ENCODE measurements around the gene PRR33. TPM values are rescaled to one million over a fixed set of nuclear protein-coding genes. Genes with fewer than 3 reads are reported as not detected.

PRR33 gene
- total and polyA plus RNA-seq, 2 donors (not counting 3 experiments of a cell fraction or from before 2014, with no cell fraction given): not detected

- ChIA-PET CTCF (interaction anchor here (0.8 to 1.5 kb wide), 2 partner anchors 27 to 55 kb away, joined by 4 to 5 read pairs; no protein-coding TSS in a partner anchor), POLR2A (no interaction called here)
These were observed 46.1 kb upstream of the PRR33 start for GRCh38 chr11:1937616-1938342.

DNA sequence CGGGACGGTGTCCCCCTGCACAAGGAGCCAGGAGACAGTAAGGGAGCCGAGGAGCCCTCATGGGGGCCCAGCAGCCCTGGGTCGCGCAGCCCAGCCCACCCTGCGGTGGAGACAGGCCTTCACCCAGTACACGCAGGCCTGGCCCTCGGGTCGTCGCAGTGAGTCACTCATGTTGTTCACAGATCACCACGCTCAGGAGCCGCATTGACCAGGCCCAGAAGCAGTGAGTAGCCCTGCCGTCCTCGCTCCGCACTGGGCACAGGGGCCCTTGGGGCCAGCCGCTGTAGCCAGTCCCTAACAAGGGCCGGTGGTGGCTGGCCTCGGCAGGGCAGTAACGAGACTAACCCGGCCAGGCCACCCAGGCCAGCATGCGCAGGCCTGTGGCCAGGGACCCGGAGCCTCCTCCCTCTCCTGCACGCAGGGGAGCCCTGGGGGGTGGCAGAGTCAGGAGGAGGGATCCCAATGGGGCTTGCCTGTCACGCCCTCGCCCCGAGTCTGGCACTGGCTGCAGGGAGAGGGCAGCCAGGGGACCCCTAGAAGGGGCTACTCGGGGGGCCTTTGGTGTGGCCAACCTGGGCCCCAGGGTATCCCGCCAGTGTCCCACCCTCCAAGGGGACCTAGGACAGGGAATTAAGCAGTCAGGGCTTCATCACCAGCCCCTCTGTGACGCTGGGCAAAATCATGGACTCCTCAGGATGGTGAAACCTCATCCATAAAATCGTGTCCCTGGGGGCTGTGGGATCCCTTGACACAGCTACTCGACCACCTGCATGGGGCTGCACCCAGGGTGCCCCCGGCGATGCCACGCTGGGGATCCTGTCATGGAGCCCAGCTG is 45.3 kb upstream of the PRR33 start:
- Histone ChIP-seq H3K9me1 (replicated peaks; ENCODE audit: control insufficient read depth, extremely low read depth, insufficient read depth, low read length) (no peaks in the 10 kb centered on the region), H3K4me1 (ENCODE audit: control insufficient read depth, extremely low read depth, insufficient read depth, low read length) (no peaks in the 10 kb centered on the region), H3K27me3 (ENCODE audit: control insufficient read depth in 2 of 2, insufficient read depth in 2 of 2, low read length in 2 of 2) (no peaks in the 10 kb centered on the region), H3K4me2 (ENCODE audit: insufficient read depth, low read length) (no peak overlapping the region), H3K9ac (replicated peaks; ENCODE audit: extremely low read depth, insufficient read depth, low read length) (no peak overlapping the region), H3K36me3 (ENCODE audit: control insufficient read depth in 2 of 2, extremely low read depth in 1 of 2, insufficient read depth in 2 of 2, low read length in 2 of 2) (no peaks in the 10 kb centered on the region), H3K27ac (ENCODE audit: insufficient read depth, low read depth, low read length) (no peak overlapping the region), H4K20me1 (replicated peaks; ENCODE audit: control insufficient read depth, extremely low read depth, insufficient read depth, low read length) (no peaks in the 10 kb centered on the region), H3K79me2 (ENCODE audit: control insufficient read depth, insufficient read depth, low read length) (no peaks in the 10 kb centered on the region), H2AFZ (ENCODE audit: low read depth, low read length) (no peak overlapping the region), H3K4me3 (replicated peaks in 1 of 3; ENCODE audit: insufficient read depth in 1 of 3, low read depth in 1 of 3, low read length in 3 of 3) (no peak overlapping the region), H3K9me3 (replicated peaks; ENCODE audit: control insufficient read depth, insufficient read depth, low read length) (no peaks in the 10 kb centered on the region)
- intact Hi-C loops (cut with micrococcal nuclease) (loop anchor here (2.0 kb wide), 1 partner anchor 28 kb away; no protein-coding TSS in a partner anchor), dilution Hi-C loops (cut with MboI; ENCODE audit: extremely low pct_ligation_motif_present, low sequenced_read_pairs) (no loop called here)
- DNase-seq (ENCODE audit: low read depth, low spot score): no peak
- POLR2A ChIA-PET: no interaction called here
- TF ChIP-seq EZH2 (IDR thresholded peaks at IDR 0.05; ENCODE audit: borderline replicate concordance, low read depth, low read length, severe bottlenecking) (no peak), MYC (IDR thresholded peaks at IDR 0.05; ENCODE audit: low read depth, low read length) (no peak), FOS (IDR thresholded peaks at IDR 0.05; ENCODE audit: borderline replicate concordance, insufficient read depth, low read length) (no peak), POLR2A (IDR thresholded peaks at IDR 0.05; ENCODE audit: low read depth, low read length) (no peak), POLR2AphosphoS5 (IDR thresholded peaks at IDR 0.05; ENCODE audit: insufficient read depth, low read depth, low read length) (no peak), JUN (IDR thresholded peaks at IDR 0.05; ENCODE audit: borderline replicate concordance, insufficient read depth, insufficient read length, low read depth) (no peak), CTCF (IDR thresholded peaks at IDR 0.05; ENCODE audit: extremely low read depth in 1 of 2, insufficient read depth in 1 of 2, low read depth in 1 of 2, low read length in 2 of 2) (no peak), GATA2 (IDR thresholded peaks at IDR 0.05; ENCODE audit: insufficient read depth, insufficient read length, low read depth, low read length) (no peak)
- TF ChIP-seq, protein P1, sequence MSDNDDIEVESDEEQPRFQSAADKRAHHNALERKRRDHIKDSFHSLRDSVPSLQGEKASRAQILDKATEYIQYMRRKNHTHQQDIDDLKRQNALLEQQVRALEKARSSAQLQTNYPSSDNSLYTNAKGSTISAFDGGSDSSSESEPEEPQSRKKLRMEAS (IDR thresholded peaks at IDR 0.05; ENCODE audit: insufficient read depth, insufficient read length): no peak
- CTCF ChIA-PET: interaction anchor here (1.5 kb wide), 1 partner anchor 26 kb away, joined by 4 read pairs; no protein-coding TSS in a partner anchor
- BruUV-seq (replicated peaks): no TSS peak
- FAIRE-seq: no peak

More at GRCh38 chr11:1937616-1938342, 46.1 kb upstream of the PRR33 start:
- Histone ChIP-seq H2AFZ (ENCODE audit: low read depth, low read length) (no peak overlapping the region), H3K9ac (replicated peaks; ENCODE audit: extremely low read depth, insufficient read depth, low read length) (no peak overlapping the region), H3K4me3 (replicated peaks in 1 of 3; ENCODE audit: insufficient read depth in 1 of 3, low read depth in 1 of 3, low read length in 3 of 3) (no peak overlapping the region), H4K20me1 (replicated peaks; ENCODE audit: control insufficient read depth, extremely low read depth, insufficient read depth, low read length) (no peaks in the 10 kb centered on the region), H3K4me1 (ENCODE audit: control insufficient read depth, extremely low read depth, insufficient read depth, low read length) (no peaks in the 10 kb centered on the region), H3K9me3 (replicated peaks; ENCODE audit: control insufficient read depth, insufficient read depth, low read length) (no peaks in the 10 kb centered on the region), H3K27ac (ENCODE audit: insufficient read depth, low read depth, low read length) (no peak overlapping the region), H3K9me1 (replicated peaks; ENCODE audit: control insufficient read depth, extremely low read depth, insufficient read depth, low read length) (no peaks in the 10 kb centered on the region), H3K36me3 (ENCODE audit: control insufficient read depth in 2 of 2, extremely low read depth in 1 of 2, insufficient read depth in 2 of 2, low read length in 2 of 2) (no peaks in the 10 kb centered on the region), H3K27me3 (ENCODE audit: control insufficient read depth in 2 of 2, insufficient read depth in 2 of 2, low read length in 2 of 2) (no peaks in the 10 kb centered on the region), H3K79me2 (ENCODE audit: control insufficient read depth, insufficient read depth, low read length) (no peaks in the 10 kb centered on the region), H3K4me2 (ENCODE audit: insufficient read depth, low read length) (no peak overlapping the region)
- intact Hi-C loops (cut with micrococcal nuclease): loop anchor here (2.0 kb wide), 1 partner anchor 29 kb away; no protein-coding TSS in a partner anchor
- BruUV-seq (replicated peaks): no TSS peak
- dilution Hi-C loops (cut with MboI; ENCODE audit: extremely low pct_ligation_motif_present, low sequenced_read_pairs): no loop called here
- DNase-seq (ENCODE audit: low read depth, low spot score): no peak
- FAIRE-seq: no peak
- no peak for TF ChIP-seq POLR2A (IDR thresholded peaks at IDR 0.05; ENCODE audit: low read depth, low read length)
